Neuronal stem cell (in vitro differentiated cells): ENCODE data around the gene FAM219A.
"Not testable (repeated sequence)": the region's sequence is repeated elsewhere in the genome, so short reads cannot be mapped to it uniquely, and the experiment has no call there.

ENCODE experiments used
- DNase-seq: peaks from one replicate; pipeline ENCODE4 v3.0.0-alpha.2; 2013; ENCODE audit warnings: low spot score
- H2AFZ ChIP-seq: one replicate; pipeline ENCODE4 v1.6.1; 2013; ENCODE audit warnings: mild to moderate bottlenecking, low read length, inconsistent platforms
- H2AK5ac ChIP-seq: 2 replicates; pipeline ENCODE4 v1.6.1; 2013; ENCODE audit warnings: low read depth, mild to moderate bottlenecking, inconsistent platforms, low read length, moderate library complexity, mixed read lengths
- H2BK120ac ChIP-seq: 2 replicates; pipeline ENCODE4 v1.6.1; 2013; ENCODE audit warnings: low read depth, mild to moderate bottlenecking, inconsistent platforms, low read length, moderate library complexity, mixed read lengths
- H2BK12ac ChIP-seq: one replicate; pipeline ENCODE4 v1.6.1; 2013; ENCODE audit warnings: low read length, inconsistent platforms
- H2BK15ac ChIP-seq: 2 replicates; pipeline ENCODE4 v1.6.1; 2013; ENCODE audit warnings: mild to moderate bottlenecking, low read length, inconsistent platforms, mixed read lengths
- H2BK5ac ChIP-seq: one replicate; pipeline ENCODE4 v1.6.1; 2013; ENCODE audit warnings: inconsistent platforms, mild to moderate bottlenecking, low read length, moderate library complexity
- H3K14ac ChIP-seq: one replicate; pipeline ENCODE4 v1.6.1; 2013; ENCODE audit warnings: low read length, inconsistent platforms
- H3K18ac ChIP-seq: 2 replicates; pipeline ENCODE4 v1.6.1; 2013; ENCODE audit warnings: low read length, inconsistent platforms
- H3K23ac ChIP-seq: 2 replicates; pipeline ENCODE4 v1.6.1; 2013; ENCODE audit warnings: low read depth, mild to moderate bottlenecking, mixed read lengths, low read length, inconsistent platforms; ENCODE audit not compliant: poor library complexity
- H3K27ac ChIP-seq: replicated peaks from 3 replicates; pipeline ENCODE4 v1.5.1; 2013; ENCODE audit warnings: low read length, inconsistent platforms
- H3K27me3 ChIP-seq, 3 experiments: 2 replicates each; pipeline ENCODE4 v1.6.1; 2013; ENCODE audit warnings: low read length in 3 of 3, mild to moderate bottlenecking in 2 of 3, inconsistent platforms in 1 of 3, low read depth in 1 of 3, mixed read lengths in 1 of 3, moderate library complexity in 1 of 3; ENCODE audit not compliant: control insufficient read depth in 3 of 3, insufficient read depth in 3 of 3
- H3K36me3 ChIP-seq, 2 donors: replicated peaks in 1 of 2; 2 replicates each; pipeline ENCODE4 v1.6.1; 2013; ENCODE audit warnings: low read length in 2 of 2; ENCODE audit not compliant: control insufficient read depth in 2 of 2, insufficient read depth in 2 of 2
- H3K4ac ChIP-seq: 2 replicates; pipeline ENCODE4 v1.6.1; 2013; ENCODE audit warnings: inconsistent platforms, mild to moderate bottlenecking, low read length, moderate library complexity
- H3K4me1 ChIP-seq, 2 donors: 1 replicate in 1 of 2; 2 replicates in 1 of 2; pipeline ENCODE4 v1.6.1; 2013; ENCODE audit warnings: low read length in 2 of 2, low read depth in 1 of 2; ENCODE audit not compliant: control insufficient read depth in 2 of 2, insufficient read depth in 1 of 2
- H3K4me2 ChIP-seq: one replicate; pipeline ENCODE4 v1.6.1; 2013; ENCODE audit warnings: mild to moderate bottlenecking, low read length, inconsistent platforms; ENCODE audit not compliant: insufficient read depth, poor library complexity, severe bottlenecking
- H3K4me3 ChIP-seq, 2 donors: 2 replicates each; pipeline ENCODE4 v1.5.1; 2013; ENCODE audit warnings: low read length in 2 of 2, mild to moderate bottlenecking in 2 of 2, inconsistent platforms in 1 of 2, moderate library complexity in 1 of 2
- H3K79me1 ChIP-seq: one replicate; pipeline ENCODE4 v1.6.1; 2013; ENCODE audit warnings: low read depth, mild to moderate bottlenecking, inconsistent platforms, low read length, moderate library complexity
- H3K9ac ChIP-seq: one replicate; pipeline ENCODE4 v1.6.1; 2013; ENCODE audit warnings: mild to moderate bottlenecking, low read depth, low read length, inconsistent platforms; ENCODE audit not compliant: poor library complexity
- H3K9me3 ChIP-seq, 2 donors: replicated peaks in 1 of 2; 2 replicates each; pipeline versions ENCODE3 to v1.6.1; 2013; ENCODE audit warnings: low read length in 2 of 2, mild to moderate bottlenecking in 2 of 2, inconsistent platforms in 1 of 2, low read depth in 1 of 2, mixed read lengths in 1 of 2, moderate library complexity in 1 of 2; ENCODE audit not compliant: control insufficient read depth in 2 of 2, insufficient read depth in 1 of 2
- H4K8ac ChIP-seq: one replicate; pipeline ENCODE4 v1.6.1; 2013; ENCODE audit warnings: low read depth, mild to moderate bottlenecking, inconsistent platforms, low read length, moderate library complexity
- H4K91ac ChIP-seq: one replicate; pipeline ENCODE4 v1.6.1; 2013; ENCODE audit warnings: low read length, low read depth, mild to moderate bottlenecking, inconsistent platforms; ENCODE audit not compliant: poor library complexity
- WGBS, 2 donors: extraction: QIAGEN DNeasy Blood & Tissue Kit; methylation state at CpG; one replicate each; pipeline ENCODE4 v1.1.7; 2013; ENCODE audit warnings: missing lambda C conversion rate in 2 of 2, mixed read lengths in 1 of 2; ENCODE audit not compliant: insufficient read length in 2 of 2, insufficient replicate concordance in 1 of 2; ENCODE audit errors: extremely low coverage in 2 of 2; 5-methylcytosine and 5-hydroxymethylcytosine counted together

The FAM219A gene

DNA sequence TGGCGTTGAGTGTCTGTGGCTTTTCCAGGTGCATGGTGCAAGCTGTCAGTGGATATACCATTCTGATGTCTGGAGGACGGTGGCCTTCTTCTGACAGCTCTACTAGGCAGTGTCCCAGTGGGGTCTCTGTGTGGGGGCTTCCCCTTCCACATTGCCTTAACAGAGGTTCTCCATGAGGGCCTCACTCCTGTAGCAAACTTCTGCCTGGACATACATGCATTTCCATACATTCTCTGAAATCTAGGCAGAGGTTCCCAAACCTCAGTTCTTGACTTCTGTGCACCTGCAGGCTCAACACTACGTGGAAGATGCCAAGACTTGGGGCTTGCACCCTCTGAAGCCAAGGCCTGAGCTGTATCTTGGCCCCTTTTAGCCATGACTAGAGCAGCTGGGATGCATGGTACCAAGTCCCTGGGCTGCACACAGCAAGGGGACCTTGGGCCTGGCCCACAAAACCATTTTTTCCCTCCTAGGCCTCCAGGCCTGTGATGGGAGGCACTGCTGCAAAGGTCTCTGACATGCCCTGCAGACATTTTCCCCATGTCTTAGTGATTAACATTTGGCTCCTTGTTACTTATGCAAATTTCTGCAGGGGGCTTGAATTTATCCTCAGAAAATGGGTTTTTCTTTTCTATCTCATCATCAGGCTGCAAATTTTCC is 90.5 kb downstream of the FAM219A start:
- H3K4ac ChIP-seq, H2AK5ac ChIP-seq, H3K79me1 ChIP-seq, H3K14ac ChIP-seq, H4K8ac ChIP-seq, DNase-seq, H3K4me3 ChIP-seq, H2BK12ac ChIP-seq, H3K18ac ChIP-seq, H3K4me2 ChIP-seq, H2AFZ ChIP-seq, H2BK15ac ChIP-seq, H2BK5ac ChIP-seq, H3K27ac ChIP-seq, H3K27me3 ChIP-seq, H3K23ac ChIP-seq, H3K9ac ChIP-seq, H4K91ac ChIP-seq, H2BK120ac ChIP-seq, H3K36me3 ChIP-seq: not testable (repeated sequence)
- no CpG with 5 or more reads among the region's 3 CpGs for WGBS, 2 donors
- Histone ChIP-seq H3K9me3 (peaks cover 5 to 37% of the 10 kb centered on the region in 2 donors), H3K4me1 (peaks cover 18 to 19% of the 10 kb centered on the region in 2 donors)

DNA sequence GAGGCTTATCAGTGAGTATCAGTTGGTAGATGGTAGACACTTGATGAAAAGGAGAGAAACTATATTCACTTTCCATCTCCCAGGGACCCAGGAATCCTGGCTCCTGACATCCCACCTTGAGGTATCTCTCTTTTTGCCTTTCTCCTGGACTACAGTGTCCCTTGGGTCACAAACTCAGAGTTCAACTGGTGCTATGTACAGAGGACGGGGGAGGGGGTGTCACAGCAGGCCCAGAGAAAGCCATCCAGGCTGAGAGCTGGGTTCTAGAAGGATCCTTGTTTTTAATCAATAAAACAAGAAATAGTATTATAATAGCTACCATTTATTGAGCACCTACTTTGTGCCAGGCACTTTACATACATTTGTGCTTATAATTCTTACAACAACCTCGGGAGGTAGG is 92.0 kb downstream of the FAM219A start:
- H3K9ac ChIP-seq: no peak overlapping the region
- no peak overlapping the region for H3K14ac ChIP-seq
- H3K9me3 ChIP-seq: peaks cover 2 to 33% of the 10 kb centered on the region in 2 donors
- no peak overlapping the region for H2AFZ ChIP-seq
- H2BK12ac ChIP-seq: no peak overlapping the region
- no CpG with 5 or more reads among the region's 2 CpGs for WGBS, 2 donors
- H3K23ac ChIP-seq: no peak overlapping the region
- H2BK120ac ChIP-seq: no peak overlapping the region
- no peaks in the 10 kb centered on the region for H3K27me3 ChIP-seq
- H3K4me1 ChIP-seq: peaks cover 19 to 20% of the 10 kb centered on the region in 2 donors
- no peak overlapping the region for H3K4ac ChIP-seq
- H4K8ac ChIP-seq: no peak overlapping the region
- peaks cover 0 to 5% of the 10 kb centered on the region in 2 donors for H3K36me3 ChIP-seq
- H3K4me3 ChIP-seq: no peak overlapping the region
- no peak overlapping the region for H2BK15ac ChIP-seq
- H2AK5ac ChIP-seq: no peak overlapping the region
- no peak for DNase-seq
- H3K18ac ChIP-seq: no peak overlapping the region
- no peak overlapping the region for H3K27ac ChIP-seq
- H2BK5ac ChIP-seq: no peak overlapping the region
- H3K79me1 ChIP-seq: no peaks in the 10 kb centered on the region
- no peak overlapping the region for H4K91ac ChIP-seq
- H3K4me2 ChIP-seq: no peak overlapping the region

DNA sequence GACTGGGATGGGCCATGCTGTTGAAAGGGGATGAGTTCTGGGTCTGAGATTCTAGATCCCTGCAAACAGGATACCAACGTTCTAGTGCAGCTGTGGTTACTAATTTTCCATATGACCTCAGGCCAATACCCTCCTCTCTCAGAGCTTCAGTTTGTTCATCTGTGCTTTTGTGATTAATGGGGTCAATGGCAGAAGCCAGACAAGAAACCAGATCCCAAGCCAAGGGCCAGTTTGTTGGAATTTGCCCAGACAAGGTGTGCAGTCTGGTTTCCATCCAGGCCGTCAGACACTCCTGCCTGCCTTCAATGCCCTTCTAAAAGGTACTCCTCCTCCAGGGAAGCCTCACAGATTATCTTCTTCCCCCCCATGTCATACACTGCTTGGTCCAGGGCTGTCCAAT is 93.1 kb downstream of the FAM219A start:
- Histone ChIP-seq H2BK120ac (no peak overlapping the region), H2AFZ (no peak overlapping the region), H3K4ac (no peak overlapping the region), H3K4me3 (no peak overlapping the region), H2AK5ac (no peak overlapping the region), H3K27ac (no peak overlapping the region), H2BK5ac (no peak overlapping the region), H3K4me1 (peaks cover 19 to 20% of the 10 kb centered on the region in 2 donors), H4K8ac (no peak overlapping the region), H3K18ac (no peak overlapping the region), H2BK12ac (no peak overlapping the region), H3K27me3 (no peaks in the 10 kb centered on the region), H3K14ac (no peak overlapping the region), H2BK15ac (no peak overlapping the region), H4K91ac (no peak overlapping the region), H3K36me3 (no peaks in the 10 kb centered on the region), H3K79me1 (no peaks in the 10 kb centered on the region), H3K9ac (no peak overlapping the region), H3K9me3 (peaks cover 0 to 23% of the 10 kb centered on the region in 2 donors), H3K4me2 (no peak overlapping the region), H3K23ac (no peak overlapping the region)
- no peak for DNase-seq
- no CpG with 5 or more reads among the region's 2 CpGs for WGBS, 2 donors

DNA sequence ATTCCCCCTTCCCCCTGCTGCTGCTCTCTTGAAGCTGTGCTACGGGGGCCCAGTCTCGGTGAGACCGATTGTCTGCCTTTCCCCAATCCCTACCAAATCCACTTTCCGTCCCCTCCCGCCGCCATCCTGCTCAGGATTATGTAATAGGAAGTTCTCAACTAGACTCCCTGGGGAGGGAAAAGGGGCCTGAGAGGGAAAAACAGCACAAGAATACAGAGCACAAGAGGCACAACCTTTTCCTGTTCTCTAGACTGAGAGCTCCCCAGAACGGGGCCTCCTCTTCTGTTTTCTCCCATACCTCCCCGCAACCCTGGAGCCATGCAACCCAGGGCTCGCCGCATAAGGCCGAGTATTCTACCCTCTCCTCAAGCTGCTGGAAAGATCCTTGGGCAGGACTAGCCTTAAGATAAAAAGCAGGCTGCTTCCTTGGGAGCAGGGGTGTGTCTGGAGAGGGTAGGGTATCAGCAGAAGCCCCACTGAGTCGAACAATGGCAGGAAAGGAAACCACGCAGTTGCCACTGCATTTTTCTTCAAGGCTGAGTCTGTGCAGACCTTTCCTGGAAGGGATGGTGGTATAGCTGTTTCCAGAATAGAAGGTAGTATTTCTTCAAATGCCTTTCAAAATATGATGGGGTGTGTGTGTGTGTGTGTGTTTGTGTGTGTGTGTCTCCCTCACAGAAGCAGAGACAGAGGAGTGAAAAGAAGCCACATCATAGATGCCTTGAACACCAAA is 94.6 kb downstream of the FAM219A start:
- Histone ChIP-seq H3K9ac (no peak overlapping the region), H4K8ac (no peak overlapping the region), H3K27me3 (no peaks in the 10 kb centered on the region), H3K18ac (peak overlapping the region; percentile 54), H3K36me3 (no peaks in the 10 kb centered on the region), H2AK5ac (no peak overlapping the region), H2AFZ (peak overlapping the region; percentile 88), H3K4me3 (peak overlapping the region in 1 of 2 donors; percentile 35), H3K4me2 (peak overlapping the region; percentile 37), H3K23ac (no peak overlapping the region), H4K91ac (no peak overlapping the region), H2BK120ac (no peak overlapping the region), H3K27ac (peak overlapping the region; percentile 41), H3K14ac (no peak overlapping the region), H3K9me3 (peaks cover 0 to 21% of the 10 kb centered on the region in 2 donors), H3K4me1 (peaks cover 19 to 20% of the 10 kb centered on the region in 2 donors), H2BK5ac (no peak overlapping the region), H3K79me1 (no peaks in the 10 kb centered on the region), H2BK15ac (no peak overlapping the region), H3K4ac (no peak overlapping the region), H2BK12ac (no peak overlapping the region)
- peak; percentile 32 for DNase-seq
- WGBS, 2 donors: no CpG with 5 or more reads among the region's 13 CpGs
